HG03558 (cell line): ENCODE data around the gene TNFSF18.
"Not testable (repeated sequence)": the region's sequence is repeated elsewhere in the genome, so short reads cannot be mapped to it uniquely, and the experiment has no call there.

Experiments
- ATAC-seq: cut with Tn5 transposase; IDR thresholded peaks from one replicate; pipeline ENCODE4 v1.9.1; 2021; ENCODE audit warnings: moderate number of reproducible peaks; ENCODE audit not compliant: unreplicated experiment; ENCODE audit errors: extremely low read depth

TNFSF18 gene, protein sequence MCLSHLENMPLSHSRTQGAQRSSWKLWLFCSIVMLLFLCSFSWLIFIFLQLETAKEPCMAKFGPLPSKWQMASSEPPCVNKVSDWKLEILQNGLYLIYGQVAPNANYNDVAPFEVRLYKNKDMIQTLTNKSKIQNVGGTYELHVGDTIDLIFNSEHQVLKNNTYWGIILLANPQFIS

DNA sequence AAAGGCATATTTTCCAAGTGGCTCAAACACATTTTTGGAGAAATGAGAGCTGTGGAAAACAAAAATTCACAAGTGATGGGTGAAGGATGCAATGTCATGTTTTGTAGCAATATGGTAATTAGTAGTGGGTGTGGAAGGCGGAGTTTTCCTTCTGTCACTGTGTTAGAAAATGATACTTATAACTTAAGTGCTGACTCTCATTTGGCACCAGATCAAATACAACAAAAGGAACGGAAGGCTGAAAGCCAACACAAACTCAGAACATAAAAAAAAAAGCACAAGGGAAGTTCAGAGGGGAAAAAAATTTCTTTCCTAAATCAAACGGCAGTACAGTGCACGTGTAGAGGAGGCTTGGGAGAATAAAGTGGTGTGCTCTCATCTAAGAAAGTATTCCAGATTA is at the start of gene TNFSF18:
Gene TNFSF18, minus strand, starts transcription at position 77 of the 400 bp plus-strand sequence. Its CDS starts 45 bp downstream, at position 32.
- no peak for ATAC-seq

DNA sequence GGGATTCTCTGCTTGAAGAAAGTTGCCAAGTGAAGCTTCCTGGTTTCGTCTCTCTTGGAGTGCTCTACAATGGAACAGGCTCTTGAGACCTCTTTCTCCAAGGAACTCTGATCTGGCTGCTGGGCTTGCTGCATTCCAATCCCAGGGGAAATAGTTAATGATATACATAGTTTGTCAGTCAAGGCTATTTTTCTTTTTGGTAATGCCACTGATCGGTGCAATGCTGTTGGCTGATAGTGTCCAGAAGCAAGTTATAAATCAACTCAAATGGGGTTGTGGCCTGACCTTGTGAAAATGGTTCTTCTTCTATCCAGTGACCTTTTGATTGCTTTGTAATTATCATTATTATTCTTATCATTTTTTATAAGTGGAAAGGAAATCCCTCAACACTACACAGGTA is 48.4 kb upstream of the TNFSF18 start:
- no peak for ATAC-seq

DNA sequence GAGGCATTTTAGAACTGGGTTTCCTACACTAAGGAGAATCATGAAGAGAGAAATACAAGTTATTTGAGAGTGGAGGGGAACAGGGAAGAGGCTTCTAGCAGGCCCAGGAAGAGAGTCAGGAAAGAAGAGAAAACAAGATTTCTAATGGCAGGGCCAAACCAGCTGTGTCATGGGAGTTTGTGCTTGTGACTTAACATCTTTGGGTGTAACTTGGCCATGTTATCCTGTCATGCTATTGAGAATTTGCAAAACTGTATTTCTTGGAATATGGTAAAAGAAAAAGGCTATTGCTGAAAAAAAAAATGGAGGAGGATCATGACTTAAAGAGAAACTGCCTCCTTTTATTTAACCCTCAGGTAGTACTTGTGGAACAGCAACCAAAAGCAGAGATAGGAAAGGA is 47.4 kb upstream of the TNFSF18 start:
- ATAC-seq: no peak

DNA sequence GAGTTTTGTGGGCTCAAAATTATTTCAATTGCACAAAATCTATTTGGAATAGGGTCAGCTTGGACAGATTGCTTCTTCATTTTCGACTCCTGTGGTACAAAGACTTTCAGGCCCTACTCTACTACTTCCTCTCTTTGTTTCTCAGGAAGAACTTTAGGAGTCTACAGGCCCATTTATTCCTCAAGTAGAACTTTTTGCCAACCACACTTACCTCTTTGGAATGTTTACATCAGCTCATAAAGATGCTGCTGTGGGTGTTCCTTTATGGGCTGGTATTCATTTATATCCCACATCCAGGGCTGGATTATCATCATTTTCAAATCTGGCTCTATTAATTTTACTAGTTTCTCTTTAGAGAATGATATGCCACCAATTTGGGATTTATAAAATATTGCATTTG is 46.3 kb upstream of the TNFSF18 start:
- ATAC-seq: no peak

DNA sequence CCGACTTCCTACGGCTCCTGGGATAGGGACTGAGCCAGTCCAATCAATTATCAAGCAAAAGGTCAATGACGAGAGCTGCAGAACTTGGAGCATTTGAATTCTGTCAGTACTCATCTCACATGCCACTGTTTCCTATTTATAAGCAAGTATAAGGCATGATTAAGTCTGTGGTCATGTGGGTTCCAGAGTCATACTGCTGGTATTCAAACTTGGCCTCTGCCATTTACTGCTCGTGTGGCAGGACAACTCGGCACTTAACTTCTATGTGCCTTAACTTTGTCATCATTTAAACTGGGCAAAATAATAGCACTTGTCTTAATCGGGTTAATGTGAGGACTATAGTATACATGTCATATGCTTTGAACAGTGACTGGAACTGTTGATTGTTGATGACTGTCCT is 44.9 kb upstream of the TNFSF18 start:
- no peak for ATAC-seq

DNA sequence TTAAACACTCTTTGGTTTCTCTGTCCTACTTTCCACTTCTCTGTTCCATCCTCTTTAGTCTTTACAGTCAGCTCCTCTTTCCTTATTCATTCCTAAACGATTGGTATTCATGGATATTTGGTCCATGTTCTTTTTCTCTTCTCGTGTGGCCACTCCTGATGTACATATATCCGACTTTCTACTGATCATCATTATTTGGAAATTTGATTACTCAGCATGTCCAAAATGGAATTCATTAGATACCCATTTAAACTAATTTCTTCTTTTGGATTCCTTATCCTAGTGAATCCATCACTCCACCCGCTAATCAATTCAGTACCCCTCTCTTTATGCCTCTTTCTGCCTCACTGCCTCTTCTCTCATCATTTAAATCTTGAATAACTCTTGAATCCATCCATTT is 43.8 kb upstream of the TNFSF18 start:
- ATAC-seq: no peak

DNA sequence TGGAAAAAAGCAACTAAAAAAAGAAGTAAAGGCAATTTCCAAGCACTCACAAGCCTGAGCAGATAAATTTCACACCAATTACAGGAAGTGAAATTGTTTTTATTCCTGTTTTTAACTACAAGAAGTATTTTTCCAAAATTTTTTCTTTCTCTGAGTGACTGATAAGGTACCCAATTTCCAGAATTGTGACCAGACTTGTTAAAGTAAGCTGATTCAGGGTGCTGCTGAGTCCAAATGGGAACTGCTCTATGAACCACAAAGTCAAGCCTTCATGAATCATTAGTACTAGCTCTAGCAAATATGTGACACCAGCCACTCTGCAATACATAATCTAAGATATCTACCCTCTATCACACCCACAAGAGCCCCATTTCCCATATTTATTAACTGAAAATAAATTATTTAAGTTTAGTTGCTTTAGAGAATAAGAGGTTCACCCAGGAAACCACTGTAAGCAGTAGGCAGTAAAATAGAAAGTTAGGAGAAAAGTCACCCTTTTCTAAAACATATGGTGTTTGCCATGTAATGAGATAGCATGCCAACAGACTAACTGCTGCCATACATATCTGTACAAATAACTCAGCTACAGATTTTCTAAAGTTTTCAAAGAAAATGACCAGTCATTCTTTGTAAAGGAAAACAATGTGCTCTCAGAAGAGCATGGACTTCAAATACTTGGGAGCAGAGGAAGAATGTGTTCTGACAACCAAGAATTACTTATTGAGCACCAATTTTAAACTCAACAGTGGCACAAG is 43.1 kb upstream of the TNFSF18 start:
- no peak for ATAC-seq

DNA sequence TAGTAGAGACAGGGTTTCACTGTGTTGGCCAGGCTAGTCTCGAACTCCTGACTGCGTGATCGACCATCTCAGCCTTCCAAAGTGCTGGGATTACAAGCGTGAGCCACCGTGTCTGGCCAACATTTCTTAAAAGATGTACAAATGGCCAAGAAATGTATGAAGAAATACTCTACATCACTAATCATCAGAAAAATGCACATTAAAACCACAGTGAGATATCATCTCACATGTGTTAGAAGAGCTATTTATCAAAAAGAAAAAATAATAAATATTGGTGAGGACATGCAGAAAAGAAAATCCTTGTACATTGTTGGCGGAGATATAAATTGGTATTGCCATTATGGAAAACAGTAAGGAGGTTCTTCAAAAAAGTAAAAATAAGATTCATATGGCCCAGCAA is 33.6 kb upstream of the TNFSF18 start:
- no peak for ATAC-seq

DNA sequence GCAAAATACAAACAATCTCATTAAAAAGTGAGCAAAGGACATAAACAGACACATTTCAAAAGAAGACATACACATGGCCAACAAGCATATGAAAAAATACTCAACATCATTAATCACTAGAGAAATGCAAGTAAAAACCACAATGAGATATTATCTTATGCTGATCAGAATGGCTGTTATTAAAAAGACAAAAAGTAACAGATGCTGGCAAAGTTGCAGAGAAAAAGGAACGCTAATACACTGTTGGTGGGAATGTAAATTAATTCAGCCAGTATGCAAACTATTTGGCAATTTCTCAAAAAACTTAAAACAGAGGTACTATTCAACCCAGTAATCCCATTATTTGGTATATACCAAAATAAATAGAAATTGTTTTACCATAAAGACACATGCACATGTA is 32.2 kb upstream of the TNFSF18 start:
- ATAC-seq: no peak

DNA sequence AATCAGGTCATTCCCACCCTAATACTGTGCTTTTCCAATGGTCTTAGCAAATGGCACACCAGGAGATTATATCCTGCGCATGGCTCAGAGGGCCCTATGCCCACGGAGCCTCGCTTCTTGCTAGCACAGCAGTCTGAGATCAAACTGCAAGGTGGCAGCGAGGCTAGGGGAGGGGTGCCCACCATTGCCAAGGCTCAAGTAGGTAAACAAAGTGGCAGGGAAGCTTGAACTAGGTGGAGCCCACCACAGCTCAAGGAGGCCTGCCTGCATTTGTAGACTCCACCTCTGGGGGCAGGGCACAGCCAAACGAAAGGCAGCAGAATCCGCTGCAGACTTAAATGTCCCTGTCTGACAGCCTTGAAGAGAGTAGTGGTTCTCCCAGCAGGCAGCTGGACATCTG is 23.5 kb upstream of the TNFSF18 start:
- not testable (repeated sequence) for ATAC-seq

DNA sequence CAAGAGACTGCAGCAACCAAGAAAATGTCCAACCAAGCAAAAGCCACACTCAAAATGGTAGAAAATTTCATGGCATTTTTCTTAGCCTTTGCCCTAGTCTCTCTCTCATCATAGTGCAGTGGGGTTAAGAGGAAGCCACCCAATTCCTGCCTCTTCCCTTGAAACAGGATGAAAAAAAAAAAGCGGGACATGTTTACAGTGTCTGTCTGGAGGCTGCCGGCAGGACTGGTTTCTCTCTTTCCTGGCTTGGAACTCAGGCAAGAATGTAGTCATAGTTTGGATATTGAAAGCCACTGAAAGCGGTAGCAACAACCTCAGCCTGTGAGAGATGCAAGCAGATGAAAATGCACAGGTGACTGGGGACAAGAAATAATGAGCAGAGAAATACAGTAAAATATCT is 13.3 kb upstream of the TNFSF18 start:
- ATAC-seq: no peak

DNA sequence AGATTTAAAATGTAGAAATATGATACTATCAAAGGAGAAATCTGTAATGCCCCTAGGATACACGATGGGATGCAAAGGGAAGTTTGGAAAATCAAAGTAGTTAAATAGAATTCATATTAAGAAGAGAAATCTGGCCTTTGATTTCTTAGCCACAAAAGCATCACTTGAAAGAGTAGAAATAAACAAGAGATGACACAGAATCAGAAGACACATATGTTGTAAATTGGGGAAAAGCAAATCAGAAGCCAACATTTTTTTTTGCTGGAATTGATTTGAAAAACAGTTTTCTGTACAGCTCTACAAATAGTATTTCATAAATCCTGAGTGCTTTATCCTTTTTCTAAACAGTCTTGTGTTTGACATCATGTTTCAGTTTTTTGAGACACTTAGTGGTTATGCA is 12.4 kb upstream of the TNFSF18 start:
- no peak for ATAC-seq

DNA sequence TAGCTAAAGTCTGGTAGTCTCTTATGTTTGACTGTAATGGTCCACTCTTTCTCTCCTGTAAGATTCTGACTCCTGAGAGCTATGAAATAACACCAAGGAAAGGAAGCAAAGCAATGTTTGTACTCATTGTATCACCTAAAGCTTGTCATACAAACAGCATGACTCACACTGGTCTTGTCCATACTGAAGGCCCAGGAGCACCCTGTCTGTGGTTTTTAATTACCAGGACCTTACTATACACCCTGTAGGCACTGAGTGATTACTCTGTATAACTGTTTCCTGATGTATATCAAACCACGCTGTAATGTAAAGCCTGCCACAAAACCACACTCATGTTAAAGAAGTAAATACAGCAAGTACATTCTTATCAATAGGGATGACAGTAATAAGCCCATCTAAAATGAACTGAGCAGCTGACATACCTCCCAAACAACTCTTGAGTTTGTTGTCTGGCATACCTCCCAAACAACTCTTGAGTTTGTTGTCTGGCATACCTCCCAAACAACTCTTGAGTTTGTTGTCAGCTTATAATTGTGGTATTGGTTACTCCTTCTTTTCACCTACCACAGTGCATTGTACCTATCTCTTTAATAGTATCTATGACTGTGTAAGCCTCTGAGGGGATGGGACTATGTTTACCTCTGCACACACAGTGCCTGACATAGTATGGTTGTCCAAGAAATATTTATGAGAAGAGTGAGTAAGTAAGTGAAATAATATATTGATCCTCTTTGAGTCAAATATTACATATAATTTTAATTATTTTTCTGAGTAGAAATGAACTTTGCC is 11.6 kb upstream of the TNFSF18 start:
- no peak for ATAC-seq

DNA sequence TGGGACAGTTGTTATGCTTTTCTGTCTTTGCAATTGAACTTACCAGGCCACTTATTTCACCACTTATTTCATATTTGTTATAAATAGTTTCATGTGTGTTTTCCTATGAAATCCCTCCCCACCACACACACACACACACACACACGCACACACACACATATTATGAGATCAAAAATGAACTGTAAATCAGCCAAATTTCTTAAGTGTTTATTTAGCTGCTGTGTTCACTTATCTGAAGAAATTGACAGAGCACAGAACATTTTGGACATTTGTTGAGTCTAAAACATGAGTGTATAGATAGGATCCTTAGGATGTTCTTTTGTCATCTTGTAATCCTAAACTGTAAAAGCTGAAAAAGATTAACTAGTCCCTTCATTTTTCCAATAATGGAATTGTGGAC is 7.8 kb upstream of the TNFSF18 start:
- no peak for ATAC-seq

DNA sequence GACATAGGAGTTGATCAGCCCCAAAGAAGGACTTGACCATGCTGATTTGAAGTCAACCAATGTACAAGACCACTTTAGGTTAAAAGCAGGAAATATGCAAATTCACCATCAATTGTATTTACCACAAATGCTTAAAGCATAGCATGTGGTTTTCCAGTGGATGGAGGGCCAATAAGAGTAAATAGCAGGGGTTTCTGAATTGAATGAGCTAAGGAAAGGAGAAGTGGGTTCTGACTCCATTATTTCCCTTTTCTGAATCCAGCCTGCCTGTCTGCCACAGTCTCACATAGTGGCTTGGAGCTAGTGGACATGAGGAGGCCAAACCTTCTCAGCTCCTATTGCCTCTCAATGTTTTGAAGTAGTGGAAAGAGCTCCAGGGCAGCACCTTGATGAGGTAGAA is 7.2 kb upstream of the TNFSF18 start:
- ATAC-seq: no peak

DNA sequence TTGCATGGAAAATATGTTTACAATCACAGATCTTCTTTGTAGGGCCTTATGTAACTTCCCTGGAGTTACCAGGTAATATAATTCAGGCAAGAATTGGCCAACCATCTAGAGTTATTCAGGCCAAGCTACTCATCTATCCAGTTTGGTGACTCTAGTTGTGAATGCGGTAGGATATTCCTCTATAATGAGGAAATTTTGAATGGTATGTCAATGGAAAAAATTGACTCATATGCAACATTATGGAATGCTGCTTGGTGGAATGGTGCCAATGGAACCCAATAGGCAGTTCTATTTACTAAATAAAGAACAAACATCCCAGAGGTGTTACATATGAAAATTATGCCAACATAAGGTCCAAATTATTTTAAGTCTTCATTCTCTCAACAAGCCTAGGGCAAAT is 5.6 kb upstream of the TNFSF18 start:
- ATAC-seq: no peak

DNA sequence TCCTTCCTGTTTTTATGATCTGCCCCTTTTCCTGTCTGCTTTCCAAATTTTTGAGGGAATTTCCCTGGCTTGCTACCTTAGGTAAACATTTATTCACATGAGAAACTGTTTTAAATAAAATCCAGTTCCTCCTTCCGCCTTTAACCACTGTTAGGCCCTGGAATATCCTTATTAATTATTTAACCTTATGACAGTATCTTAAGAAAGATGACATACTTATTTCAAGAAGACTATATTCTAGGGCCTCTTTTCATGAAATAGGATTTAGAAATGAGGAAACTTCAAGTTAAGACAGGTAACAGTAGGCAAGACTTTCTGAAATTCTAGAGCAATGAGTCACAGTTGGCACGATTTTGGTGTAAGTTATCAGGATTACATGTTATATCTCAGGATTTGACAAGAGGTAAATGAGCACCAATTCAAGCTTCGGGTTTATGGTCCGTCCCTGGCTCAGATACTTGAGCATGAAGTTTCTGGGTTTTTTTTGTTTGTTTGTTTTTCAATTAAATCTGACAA is 2.0 kb upstream of the TNFSF18 start:
- ATAC-seq: no peak

DNA sequence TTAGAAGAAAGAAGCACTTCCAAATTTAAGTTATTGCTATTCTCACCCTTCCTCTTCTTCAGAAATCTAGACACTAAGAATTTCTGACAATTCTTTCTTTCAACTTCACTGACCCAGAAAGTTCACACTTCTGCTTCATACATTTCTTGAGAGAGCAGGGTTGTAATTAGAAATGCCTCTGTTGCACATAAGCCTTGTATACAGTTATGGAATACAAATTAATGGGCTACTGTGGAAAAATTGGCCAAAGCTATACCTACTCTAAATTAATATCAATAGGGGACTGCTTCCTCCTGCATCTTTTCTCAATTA is 1.5 kb downstream of the TNFSF18 start:
- no peak for ATAC-seq

DNA sequence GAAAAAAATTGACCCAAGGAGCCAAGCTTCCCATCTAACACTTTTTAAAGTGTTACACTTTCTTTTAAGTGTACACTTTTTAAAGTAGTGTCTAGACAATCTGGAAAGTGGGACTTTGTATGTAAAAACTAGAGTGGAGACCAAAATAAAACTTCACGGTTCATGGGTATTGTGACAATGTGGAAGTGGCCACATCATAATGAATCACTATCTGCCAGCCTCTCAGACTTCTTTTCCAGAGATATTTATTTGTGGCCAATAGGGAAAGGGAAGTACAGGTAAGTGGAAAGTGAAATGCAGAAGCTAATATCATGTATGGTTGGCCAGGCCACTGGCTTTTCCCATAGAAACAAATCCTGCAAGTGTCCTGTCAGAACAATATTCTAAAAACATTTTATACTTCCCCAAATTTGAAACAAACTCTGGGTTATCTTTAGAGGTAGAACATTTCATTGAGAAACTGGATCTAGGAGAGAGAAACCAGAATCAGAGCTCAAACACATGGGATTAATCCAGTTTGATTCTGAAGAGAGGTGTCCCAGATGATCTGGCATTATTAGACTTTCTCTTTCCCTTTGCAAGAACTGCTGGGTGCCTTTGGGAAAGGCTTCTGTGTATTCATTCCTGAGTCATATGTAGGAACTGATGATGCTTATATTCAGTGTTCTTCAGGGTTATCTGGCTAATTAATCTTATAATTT is 2.0 kb downstream of the TNFSF18 start:
- no peak for ATAC-seq

DNA sequence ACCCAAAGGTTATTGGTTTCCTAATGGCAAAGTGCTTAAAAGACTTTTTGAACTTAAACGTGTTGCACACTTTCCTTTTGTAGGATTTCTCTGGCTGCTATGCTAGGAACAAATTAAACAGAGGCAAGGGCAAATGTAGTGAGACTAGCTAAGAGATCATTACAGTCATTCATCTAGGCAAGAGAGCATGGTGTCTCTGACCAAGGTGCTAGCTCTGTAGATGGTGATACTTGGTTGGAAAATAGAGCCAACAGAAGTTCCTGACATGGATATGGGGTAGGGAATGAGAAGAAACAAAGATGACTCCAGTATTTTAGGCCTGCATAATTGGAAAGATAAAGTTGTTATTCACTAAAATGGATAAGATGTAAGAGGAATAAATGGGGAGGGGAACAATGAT is 6.1 kb downstream of the TNFSF18 start:
- ATAC-seq: no peak

DNA sequence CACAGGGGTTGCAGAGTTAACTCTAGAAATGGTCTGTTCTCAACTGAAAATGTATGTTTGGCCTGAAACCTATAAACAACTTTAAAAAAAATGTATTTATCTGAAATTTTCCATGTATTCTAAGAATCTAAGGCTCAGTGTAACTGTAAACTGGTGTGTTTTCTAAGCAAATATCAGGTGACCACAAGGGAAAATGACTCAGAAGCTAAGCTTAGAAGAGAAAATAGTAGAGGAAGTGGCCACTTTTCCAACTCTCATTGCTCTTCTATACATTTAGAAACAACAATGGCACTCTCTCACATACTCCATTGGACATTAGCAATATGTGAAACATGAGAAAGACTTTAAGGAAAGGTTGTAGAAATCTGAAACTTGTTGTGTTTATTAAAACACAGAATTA is 7.5 kb downstream of the TNFSF18 start:
- no peak for ATAC-seq
